Mammary epithelial cell (primary cell): Measurements from ENCODE around the gene UBL3.

Source experiments
- EZH2 ChIP-seq: IDR thresholded peaks from 2 replicates; pipeline ENCODE4 v1.6.1; 2012; ENCODE audit warnings: low read length, inconsistent platforms, borderline replicate concordance
- TF ChIP-seq, protein P1 (sequence below), 2 donors: IDR thresholded peaks in 1 of 2; conservative IDR thresholded peaks in 1 of 2; 2 replicates each; pipeline ENCODE4 v1.5.1; 2011 to 2012; ENCODE audit warnings: inconsistent platforms in 2 of 2, low read length in 2 of 2, mild to moderate bottlenecking in 2 of 2, control low read depth in 1 of 2, low read depth in 1 of 2; ENCODE audit not compliant: insufficient read depth in 1 of 2; ENCODE audit errors: extremely low read depth in 1 of 2

DNA sequence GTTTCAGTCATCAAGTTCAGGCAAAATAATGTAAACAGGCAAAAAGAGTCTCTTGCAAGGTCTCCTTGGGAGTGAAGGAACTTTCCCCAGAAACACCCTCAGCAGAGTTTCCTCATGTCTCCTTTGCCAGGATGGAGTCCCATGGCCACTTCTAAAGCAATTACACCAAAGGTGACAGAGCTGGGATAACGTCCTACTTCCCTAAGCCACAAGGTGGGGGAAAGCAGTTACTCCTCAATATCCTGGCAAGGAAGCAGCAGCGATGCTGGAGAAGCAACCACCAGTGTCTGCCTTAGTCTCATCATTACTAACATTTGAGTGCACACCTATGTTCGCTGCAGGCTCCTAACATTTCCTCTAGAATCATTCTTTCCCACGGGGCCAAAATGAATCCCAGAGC lies 88.6 kb downstream of the UBL3 start:
- TF ChIP-seq, protein P1, sequence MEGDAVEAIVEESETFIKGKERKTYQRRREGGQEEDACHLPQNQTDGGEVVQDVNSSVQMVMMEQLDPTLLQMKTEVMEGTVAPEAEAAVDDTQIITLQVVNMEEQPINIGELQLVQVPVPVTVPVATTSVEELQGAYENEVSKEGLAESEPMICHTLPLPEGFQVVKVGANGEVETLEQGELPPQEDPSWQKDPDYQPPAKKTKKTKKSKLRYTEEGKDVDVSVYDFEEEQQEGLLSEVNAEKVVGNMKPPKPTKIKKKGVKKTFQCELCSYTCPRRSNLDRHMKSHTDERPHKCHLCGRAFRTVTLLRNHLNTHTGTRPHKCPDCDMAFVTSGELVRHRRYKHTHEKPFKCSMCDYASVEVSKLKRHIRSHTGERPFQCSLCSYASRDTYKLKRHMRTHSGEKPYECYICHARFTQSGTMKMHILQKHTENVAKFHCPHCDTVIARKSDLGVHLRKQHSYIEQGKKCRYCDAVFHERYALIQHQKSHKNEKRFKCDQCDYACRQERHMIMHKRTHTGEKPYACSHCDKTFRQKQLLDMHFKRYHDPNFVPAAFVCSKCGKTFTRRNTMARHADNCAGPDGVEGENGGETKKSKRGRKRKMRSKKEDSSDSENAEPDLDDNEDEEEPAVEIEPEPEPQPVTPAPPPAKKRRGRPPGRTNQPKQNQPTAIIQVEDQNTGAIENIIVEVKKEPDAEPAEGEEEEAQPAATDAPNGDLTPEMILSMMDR (conservative IDR thresholded peaks at IDR 0.05 in 1 of 2, IDR thresholded peaks at IDR 0.05 in 1 of 2; ENCODE audit: extremely low read depth in 1 of 2, insufficient read depth in 1 of 2, low read depth in 1 of 2, low read length in 2 of 2) = peak in 1 of 2 donors; percentile 5
- no peak for TF ChIP-seq EZH2
